Measurements from ENCODE around the gene PATJ.

PATJ gene

DNA sequence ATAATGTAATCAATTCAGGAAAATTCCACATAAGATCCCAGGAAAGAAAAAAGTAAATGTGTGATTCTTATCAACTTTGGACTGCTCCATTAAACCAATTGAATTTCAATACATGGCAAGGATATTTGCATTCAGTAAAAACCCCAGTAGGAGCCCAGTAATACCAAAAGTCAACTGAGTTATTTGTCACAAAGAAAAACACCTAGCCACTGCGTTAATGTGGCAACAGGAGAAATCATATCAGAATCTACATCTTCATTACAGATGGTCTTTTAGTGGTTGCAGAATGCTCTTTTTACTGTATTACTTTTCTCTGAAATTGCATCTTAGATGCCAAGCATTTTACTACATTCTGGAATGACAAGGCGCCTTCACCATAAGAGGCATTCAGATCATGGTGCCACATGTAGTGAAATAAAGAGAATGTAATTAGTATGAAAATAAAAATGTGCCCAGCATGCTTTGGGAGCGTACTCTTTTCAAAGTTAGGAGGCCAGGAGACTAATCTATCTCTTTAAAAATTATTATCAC lies 180.7 kb downstream of the PATJ start:
- TF ChIP-seq, protein P1, sequence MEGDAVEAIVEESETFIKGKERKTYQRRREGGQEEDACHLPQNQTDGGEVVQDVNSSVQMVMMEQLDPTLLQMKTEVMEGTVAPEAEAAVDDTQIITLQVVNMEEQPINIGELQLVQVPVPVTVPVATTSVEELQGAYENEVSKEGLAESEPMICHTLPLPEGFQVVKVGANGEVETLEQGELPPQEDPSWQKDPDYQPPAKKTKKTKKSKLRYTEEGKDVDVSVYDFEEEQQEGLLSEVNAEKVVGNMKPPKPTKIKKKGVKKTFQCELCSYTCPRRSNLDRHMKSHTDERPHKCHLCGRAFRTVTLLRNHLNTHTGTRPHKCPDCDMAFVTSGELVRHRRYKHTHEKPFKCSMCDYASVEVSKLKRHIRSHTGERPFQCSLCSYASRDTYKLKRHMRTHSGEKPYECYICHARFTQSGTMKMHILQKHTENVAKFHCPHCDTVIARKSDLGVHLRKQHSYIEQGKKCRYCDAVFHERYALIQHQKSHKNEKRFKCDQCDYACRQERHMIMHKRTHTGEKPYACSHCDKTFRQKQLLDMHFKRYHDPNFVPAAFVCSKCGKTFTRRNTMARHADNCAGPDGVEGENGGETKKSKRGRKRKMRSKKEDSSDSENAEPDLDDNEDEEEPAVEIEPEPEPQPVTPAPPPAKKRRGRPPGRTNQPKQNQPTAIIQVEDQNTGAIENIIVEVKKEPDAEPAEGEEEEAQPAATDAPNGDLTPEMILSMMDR (IDR thresholded peaks at IDR 0.05; ENCODE audit: extremely low read depth, missing control alignments): no peak
- no peak for DNase-seq (ENCODE audit: low spot score)

DNA sequence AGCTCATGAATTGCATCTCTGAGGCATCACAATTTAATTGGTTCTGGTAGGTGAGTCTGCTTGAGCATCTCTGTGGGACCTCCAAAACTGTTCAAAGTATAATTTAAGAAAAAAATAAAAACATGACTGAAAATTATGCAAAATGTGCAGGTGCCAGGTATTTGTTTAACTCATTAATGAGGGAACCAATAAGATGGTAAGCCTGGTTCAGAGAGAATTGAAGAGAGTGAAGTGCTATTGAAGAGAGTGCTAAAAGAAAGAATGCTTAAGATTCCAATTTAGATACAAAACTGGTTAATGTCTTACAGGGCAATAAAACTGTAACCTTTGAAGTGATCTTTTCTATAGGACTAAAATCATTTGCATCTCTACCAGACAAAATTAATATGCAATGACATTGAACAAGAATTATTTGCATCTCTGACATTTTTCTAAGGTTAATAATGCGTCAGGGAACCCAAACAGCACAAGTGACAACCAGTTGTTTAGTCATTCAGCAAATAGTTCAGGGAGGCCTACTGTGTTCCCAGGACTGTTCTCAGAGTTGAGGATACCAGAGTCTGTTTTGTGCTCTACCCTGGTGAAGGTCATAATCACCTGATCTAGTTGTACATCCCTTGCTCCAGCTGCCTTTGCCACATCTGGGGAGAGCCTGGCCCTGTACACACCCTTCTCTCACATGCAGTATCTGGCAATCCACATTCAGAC lies 183.5 kb downstream of the PATJ start:
- DNase-seq (ENCODE audit: low spot score): no peak
- TF ChIP-seq, protein P1 (IDR thresholded peaks at IDR 0.05; ENCODE audit: extremely low read depth, missing control alignments): no peak

DNA sequence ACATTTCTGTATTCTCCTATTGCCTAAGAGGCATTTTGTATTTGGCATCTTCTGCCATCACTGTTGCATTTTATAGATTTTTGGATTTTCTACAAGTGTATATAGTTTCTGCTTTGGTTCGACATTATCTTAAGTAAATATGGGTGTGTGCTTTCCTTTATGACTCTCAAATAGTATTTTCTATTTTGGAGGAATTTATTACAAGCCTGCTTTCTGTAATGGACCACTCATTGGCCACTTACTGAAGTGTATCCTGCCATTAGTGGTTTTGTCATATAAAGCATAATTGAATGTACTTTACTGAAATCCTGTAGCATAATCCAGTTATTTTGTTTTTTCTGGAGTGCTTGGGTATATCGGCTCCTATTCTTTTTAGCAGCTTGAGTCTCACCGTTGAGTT lies 184.3 kb downstream of the PATJ start:
- no peak for DNase-seq (ENCODE audit: low spot score)
- TF ChIP-seq, protein P1 (IDR thresholded peaks at IDR 0.05; ENCODE audit: extremely low read depth, missing control alignments): no peak

DNA sequence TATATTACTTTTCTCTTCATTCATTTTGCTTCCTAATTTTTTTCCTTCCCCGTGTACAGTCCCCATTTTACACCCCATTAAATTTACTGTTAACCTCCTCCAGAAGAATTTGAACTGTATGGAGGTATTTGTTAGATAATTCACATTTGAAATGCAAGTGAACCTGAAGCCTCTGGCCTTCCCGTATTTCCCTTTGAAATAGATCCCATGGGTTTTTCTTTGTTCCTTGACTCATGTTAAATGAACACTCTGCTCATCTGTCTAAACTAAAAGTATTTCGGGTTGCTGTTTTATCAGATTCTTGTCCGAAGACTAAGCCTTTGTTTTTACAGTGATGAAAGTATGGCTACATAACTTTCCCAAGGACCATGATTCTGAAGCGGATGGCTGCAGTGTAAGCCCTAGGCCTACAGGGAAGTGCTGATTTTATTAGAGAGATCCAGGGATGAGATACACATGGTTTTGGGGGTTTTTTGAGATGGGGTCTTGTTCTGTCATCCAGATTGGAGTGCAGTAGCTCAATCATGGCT lies 187.9 kb downstream of the PATJ start:
- DNase-seq (ENCODE audit: low spot score): no peak
- TF ChIP-seq, protein P1 (IDR thresholded peaks at IDR 0.05; ENCODE audit: extremely low read depth, missing control alignments): no peak

DNA sequence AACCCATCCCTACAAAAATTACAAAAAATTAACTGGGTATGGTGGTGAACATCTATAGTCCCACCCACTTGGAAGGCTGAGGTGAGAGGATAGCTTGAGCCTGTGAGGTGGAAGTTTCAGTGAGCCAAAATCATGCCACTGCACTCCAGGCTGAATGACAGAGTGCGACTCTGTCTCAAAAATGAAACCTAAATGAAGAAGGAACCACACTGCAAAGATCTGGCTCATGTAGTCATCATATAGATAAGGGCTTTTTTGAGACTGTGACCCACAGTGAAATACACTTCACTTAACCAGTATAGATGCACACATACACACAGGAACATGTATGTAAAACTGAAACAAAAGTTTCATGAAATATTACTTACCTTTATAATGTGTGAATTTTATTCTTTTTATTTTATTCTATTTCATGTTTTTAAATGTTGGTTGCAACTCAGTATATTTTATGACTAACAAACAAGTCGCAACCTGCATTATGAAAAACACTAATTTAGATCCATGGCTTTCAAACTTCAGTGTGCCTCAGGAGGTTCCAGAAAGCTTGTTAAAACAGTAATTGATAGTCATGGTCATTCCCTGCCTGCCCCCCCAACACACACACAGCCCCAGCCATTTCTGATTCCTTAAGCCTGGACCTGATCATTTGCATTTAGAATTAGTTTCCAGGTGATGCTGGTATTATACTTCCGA lies 189.5 kb downstream of the PATJ start:
- DNase-seq (ENCODE audit: low spot score): no peak
- TF ChIP-seq, protein P1 (IDR thresholded peaks at IDR 0.05; ENCODE audit: extremely low read depth, missing control alignments): no peak

DNA sequence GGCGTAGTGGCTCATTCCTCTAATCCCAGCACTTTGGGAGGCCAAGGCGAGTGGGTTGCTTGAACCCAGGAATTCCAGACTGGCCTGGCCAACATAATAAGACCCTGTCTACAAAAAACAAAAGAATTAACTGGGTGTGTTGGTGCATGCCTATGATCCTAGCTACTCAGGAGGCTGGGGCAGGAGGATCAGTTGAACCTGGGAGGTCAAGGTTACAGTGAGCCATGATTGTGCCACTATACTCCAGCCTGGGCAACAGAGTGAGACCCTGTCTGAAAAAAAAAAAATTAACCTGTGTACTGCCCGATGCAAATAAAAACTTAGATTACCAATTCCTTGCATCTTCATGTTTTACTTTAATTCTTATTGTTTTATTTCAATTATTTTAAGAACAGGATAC lies 193.2 kb downstream of the PATJ start:
- TF ChIP-seq, protein P1 (IDR thresholded peaks at IDR 0.05; ENCODE audit: extremely low read depth, missing control alignments): no peak
- DNase-seq (ENCODE audit: low spot score): no peak

DNA sequence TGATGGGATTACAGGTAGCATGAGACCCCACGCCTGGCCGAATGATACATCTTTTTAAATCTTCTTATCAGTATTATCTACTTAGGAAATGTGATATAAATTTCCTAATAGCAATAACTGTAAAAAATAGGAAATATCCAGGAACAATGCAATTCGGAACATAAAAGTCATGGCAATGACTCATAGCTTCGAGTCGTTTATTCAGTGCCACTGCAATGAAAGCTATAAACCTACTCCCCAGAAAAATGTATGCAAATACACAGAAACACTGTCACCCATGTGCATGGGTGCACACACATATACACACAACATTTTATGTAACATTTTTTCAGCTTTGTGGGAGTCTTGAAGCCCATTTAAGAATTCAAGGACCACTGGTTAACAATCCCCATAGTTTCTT lies 194.6 kb downstream of the PATJ start:
- no peak for DNase-seq (ENCODE audit: low spot score)

More for the DNA sequence above, 194.6 kb downstream of the PATJ start:
- TF ChIP-seq, protein P1 (IDR thresholded peaks at IDR 0.05; ENCODE audit: extremely low read depth, missing control alignments): no peak

All from GM20000 (cell line).